Smooth muscle cell (in vitro differentiated cells): Measurements from ENCODE around the gene FOXRED1. TPM values are rescaled to one million over a fixed set of nuclear protein-coding genes. Genes with fewer than 3 reads are reported as not detected.

Experiments
- DNase-seq: peaks from one replicate; lab custom pipeline; 2025; ENCODE audit not compliant: unreplicated experiment; lab: John Stamatoyannopoulos, UW
- H2AFZ ChIP-seq: fragments of 200-600 bp; sonication (generic); 2 replicates; pipeline ENCODE4 v1.6.0; 2016; ENCODE audit warnings: antibody characterized with exemption, low read depth, mild to moderate bottlenecking
- H3F3A ChIP-seq: fragments of 200-600 bp; sonication (generic); 2 replicates; pipeline ENCODE4 v1.6.0; 2017; ENCODE audit warnings: antibody characterized with exemption, low read depth
- H3K27ac ChIP-seq: fragments of 200-600 bp; sonication (generic); 2 replicates; pipeline ENCODE4 v1.5.1; 2016; ENCODE audit warnings: low read depth, mild to moderate bottlenecking
- H3K27me3 ChIP-seq: fragments of 200-600 bp; sonication (generic); 2 replicates; pipeline ENCODE4 v1.6.1; 2016; ENCODE audit warnings: low read depth, mild to moderate bottlenecking
- H3K36me3 ChIP-seq: fragments of 200-600 bp; sonication (generic); 2 replicates; pipeline ENCODE4 v1.5.1; 2016; ENCODE audit warnings: low read depth
- H3K4me1 ChIP-seq: fragments of 200-600 bp; sonication (generic); 2 replicates; pipeline ENCODE4 v1.5.1; 2016; ENCODE audit warnings: low read depth
- H3K4me2 ChIP-seq: fragments of 200-600 bp; sonication (generic); 2 replicates; pipeline ENCODE4 v1.6.0; 2016; ENCODE audit warnings: mild to moderate bottlenecking
- H3K4me3 ChIP-seq: fragments of 200-600 bp; sonication (generic); 2 replicates; pipeline ENCODE4 v1.5.1; 2016; ENCODE audit warnings: mild to moderate bottlenecking
- H3K79me2 ChIP-seq: fragments of 200-600 bp; sonication (generic); 2 replicates; pipeline ENCODE4 v1.6.0; 2016; ENCODE audit warnings: low read depth, mild to moderate bottlenecking
- H3K9ac ChIP-seq: fragments of 200-600 bp; sonication (generic); 2 replicates; pipeline ENCODE4 v1.6.0; 2016; ENCODE audit warnings: low read depth
- H3K9me3 ChIP-seq: fragments of 200-600 bp; sonication (generic); replicated peaks from 2 replicates; pipeline ENCODE4 v1.5.1; 2016; ENCODE audit warnings: low read depth
- H4K20me1 ChIP-seq: fragments of 200-600 bp; sonication (generic); 2 replicates; pipeline ENCODE4 v1.6.0; 2016; ENCODE audit warnings: low read depth
- WGBS: methylation state at CpG from one replicate; pipeline ENCODE4 v1.1.7; 2016; ENCODE audit warnings: low lambda C conversion rate; 5-methylcytosine and 5-hydroxymethylcytosine counted together
- polyA plus RNA-seq: library from polyadenylated mRNA; unstranded; fragments of >200 nt; fragmentation: Nextera tagmentation; extraction: Ambion mirVana; gene quantifications from 2 replicates; pipeline ENCODE4 v1.2.1, GENCODE V29; 2016
- total RNA-seq: library from RNA; depleted of rRNA; stranded (reverse); fragments of >200 nt; gene quantifications from 2 replicates; pipeline ENCODE4 v1.2.3, GENCODE V29; 2014
- TF ChIP-seq, protein P1 (sequence below): fragments of 200-600 bp; sonication (generic); IDR thresholded peaks from 2 replicates; pipeline ENCODE4 v1.5.1; 2017; ENCODE audit warnings: borderline replicate concordance, mild to moderate bottlenecking, antibody characterized with exemption; ENCODE audit not compliant: insufficient read depth, poor library complexity, severe bottlenecking

FOXRED1 gene
- total and polyA plus RNA-seq, 2 experiments from 2014 or later: 8.1 to 22.1 TPM

DNA sequence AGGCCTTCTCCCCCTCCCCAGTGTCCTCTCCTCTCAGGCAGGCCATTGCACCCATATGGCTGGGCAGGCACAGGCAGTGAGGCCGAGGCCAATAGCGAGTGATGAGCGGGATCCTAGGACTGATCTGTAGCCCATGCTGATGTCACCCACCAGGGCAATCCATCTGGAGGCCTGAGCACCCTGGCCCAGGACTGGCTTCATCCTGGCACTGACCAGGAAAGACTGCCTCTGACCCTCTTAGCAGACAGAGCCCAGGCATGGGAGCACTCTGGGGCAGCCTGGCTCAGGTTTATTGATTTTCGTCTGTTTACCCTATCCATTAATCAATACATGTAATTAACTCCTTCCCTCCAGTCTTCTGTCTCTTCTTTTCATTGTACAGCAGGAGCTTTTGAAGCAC, 8.8 kb downstream of the FOXRED1 start:
- TF ChIP-seq, protein P1, sequence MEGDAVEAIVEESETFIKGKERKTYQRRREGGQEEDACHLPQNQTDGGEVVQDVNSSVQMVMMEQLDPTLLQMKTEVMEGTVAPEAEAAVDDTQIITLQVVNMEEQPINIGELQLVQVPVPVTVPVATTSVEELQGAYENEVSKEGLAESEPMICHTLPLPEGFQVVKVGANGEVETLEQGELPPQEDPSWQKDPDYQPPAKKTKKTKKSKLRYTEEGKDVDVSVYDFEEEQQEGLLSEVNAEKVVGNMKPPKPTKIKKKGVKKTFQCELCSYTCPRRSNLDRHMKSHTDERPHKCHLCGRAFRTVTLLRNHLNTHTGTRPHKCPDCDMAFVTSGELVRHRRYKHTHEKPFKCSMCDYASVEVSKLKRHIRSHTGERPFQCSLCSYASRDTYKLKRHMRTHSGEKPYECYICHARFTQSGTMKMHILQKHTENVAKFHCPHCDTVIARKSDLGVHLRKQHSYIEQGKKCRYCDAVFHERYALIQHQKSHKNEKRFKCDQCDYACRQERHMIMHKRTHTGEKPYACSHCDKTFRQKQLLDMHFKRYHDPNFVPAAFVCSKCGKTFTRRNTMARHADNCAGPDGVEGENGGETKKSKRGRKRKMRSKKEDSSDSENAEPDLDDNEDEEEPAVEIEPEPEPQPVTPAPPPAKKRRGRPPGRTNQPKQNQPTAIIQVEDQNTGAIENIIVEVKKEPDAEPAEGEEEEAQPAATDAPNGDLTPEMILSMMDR: no peak
- no peak for DNase-seq
- H4K20me1 ChIP-seq: no peaks in the 10 kb centered on the region
- WGBS: 100% methylated on average over 4 of the region's 4 CpGs
- H3K27me3 ChIP-seq: no peaks in the 10 kb centered on the region
- H3K27ac ChIP-seq: no peak overlapping the region
- H3K36me3 ChIP-seq: no peaks in the 10 kb centered on the region
- H3K4me3 ChIP-seq: no peak overlapping the region
- no peak overlapping the region for H3K9ac ChIP-seq
- no peaks in the 10 kb centered on the region for H3F3A ChIP-seq
- H3K9me3 ChIP-seq: no peaks in the 10 kb centered on the region
- H3K79me2 ChIP-seq: no peaks in the 10 kb centered on the region
- no peak overlapping the region for H2AFZ ChIP-seq
- H3K4me1 ChIP-seq: peaks cover 5% of the 10 kb centered on the region
- H3K4me2 ChIP-seq: no peak overlapping the region

DNA sequence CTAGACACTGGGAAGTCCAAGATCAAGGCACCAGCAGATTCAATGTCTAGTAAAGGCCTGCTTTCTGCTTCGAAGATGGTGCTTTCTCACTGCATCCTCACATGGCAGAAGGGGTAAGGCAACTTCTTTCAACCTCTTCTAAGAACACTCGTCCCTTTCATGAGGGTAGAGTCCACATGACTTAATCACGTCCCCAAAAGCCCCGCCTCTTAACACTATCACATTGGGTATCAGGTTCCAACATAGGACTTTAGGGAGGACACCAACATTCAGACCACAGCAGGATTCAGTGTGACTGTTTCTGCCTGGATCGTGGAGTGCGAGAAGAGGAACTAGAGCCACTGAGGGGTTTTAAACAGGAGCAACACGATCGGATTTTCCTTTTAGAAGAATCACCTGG, 10.2 kb downstream of the FOXRED1 start:
- Histone ChIP-seq H3K4me1 (peaks cover 5% of the 10 kb centered on the region), H3K4me3 (no peak overlapping the region), H4K20me1 (no peaks in the 10 kb centered on the region), H3K36me3 (no peaks in the 10 kb centered on the region), H3K9me3 (no peaks in the 10 kb centered on the region), H3K27ac (no peak overlapping the region), H3K4me2 (no peak overlapping the region), H3K27me3 (no peaks in the 10 kb centered on the region), H3K79me2 (no peaks in the 10 kb centered on the region), H2AFZ (no peak overlapping the region), H3K9ac (no peak overlapping the region), H3F3A (no peaks in the 10 kb centered on the region)
- DNase-seq: no peak
- TF ChIP-seq, protein P1: no peak
- WGBS: 86% methylated on average over 8 of the region's 8 CpGs

DNA sequence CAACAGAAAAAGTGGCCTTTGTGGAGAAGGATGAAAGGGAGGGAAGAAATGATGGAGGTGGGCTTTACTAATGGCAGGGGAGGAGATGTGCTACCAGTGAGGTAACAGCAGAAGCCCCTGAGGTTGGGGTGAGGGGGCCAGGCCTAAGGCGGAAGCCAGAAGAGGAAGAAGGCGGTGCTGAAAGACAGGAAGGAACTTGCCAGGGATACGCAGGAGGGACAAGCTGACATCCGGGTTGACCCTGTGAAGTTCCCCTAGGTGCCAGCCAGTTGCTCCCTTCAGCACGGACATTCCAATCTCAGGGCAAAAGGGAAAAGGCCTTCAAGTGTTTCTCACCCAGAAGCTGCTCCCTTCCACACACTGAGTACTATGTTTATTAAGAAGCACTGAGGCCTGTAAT, 11.6 kb downstream of the FOXRED1 start:
- Histone ChIP-seq H3K4me3 (no peak overlapping the region), H3K27ac (no peak overlapping the region), H3K36me3 (no peaks in the 10 kb centered on the region), H4K20me1 (peaks cover 5% of the 10 kb centered on the region), H3K79me2 (peaks cover under 1% of the 10 kb centered on the region), H3K4me2 (no peak overlapping the region), H3K9me3 (no peaks in the 10 kb centered on the region), H2AFZ (no peak overlapping the region), H3K9ac (no peak overlapping the region), H3K4me1 (peaks cover 5% of the 10 kb centered on the region), H3K27me3 (no peaks in the 10 kb centered on the region), H3F3A (no peaks in the 10 kb centered on the region)
- DNase-seq: no peak
- WGBS: 94% methylated on average over 5 of the region's 5 CpGs
- TF ChIP-seq, protein P1: no peak

DNA sequence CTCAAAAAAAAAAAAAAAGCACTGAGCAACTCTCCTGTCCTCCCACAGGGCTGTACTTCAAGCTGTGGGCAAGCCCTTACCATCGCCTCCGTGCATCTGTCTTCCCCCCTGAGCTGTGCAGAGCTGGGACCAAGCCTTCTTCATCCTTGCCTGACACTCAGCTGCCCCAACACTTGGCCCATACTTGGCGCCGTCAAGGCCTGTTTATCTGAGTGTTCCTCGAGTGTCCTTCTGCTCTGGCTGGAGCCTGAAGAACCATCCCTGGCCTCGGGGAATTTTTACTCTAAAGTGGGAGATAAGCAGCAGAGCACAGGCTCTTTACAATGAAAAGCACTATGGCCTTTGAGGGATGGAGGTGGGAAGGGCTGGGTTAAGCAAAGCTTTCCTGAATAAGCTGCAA, 12.3 kb downstream of the FOXRED1 start:
- Histone ChIP-seq H3K9ac (no peak overlapping the region), H4K20me1 (peaks cover 5% of the 10 kb centered on the region), H3K27me3 (no peaks in the 10 kb centered on the region), H3K27ac (no peak overlapping the region), H3K9me3 (no peaks in the 10 kb centered on the region), H3K4me1 (peaks cover 5% of the 10 kb centered on the region), H3K4me2 (no peak overlapping the region), H3K36me3 (no peaks in the 10 kb centered on the region), H3K79me2 (peaks cover 3% of the 10 kb centered on the region), H2AFZ (no peak overlapping the region), H3K4me3 (no peak overlapping the region), H3F3A (no peaks in the 10 kb centered on the region)
- 72% methylated on average over 6 of the region's 6 CpGs for WGBS
- DNase-seq: no peak
- TF ChIP-seq, protein P1: no peak
